Stimulated activated CD8-positive, alpha-beta memory T cell treated with anti-CD3 and anti-CD28 coated beads, Interleukin-12 subunit alpha, Interleukin-12 subunit beta, amount 100 ng/mL, for 4 hours (primary cell): ENCODE measurements around the gene CPB1.

Experiments used
- DNase-seq: peaks from one replicate; pipeline ENCODE4 v3.0.0-alpha.2; 2020; ENCODE audit warnings: low read depth

The CPB1 gene

DNA sequence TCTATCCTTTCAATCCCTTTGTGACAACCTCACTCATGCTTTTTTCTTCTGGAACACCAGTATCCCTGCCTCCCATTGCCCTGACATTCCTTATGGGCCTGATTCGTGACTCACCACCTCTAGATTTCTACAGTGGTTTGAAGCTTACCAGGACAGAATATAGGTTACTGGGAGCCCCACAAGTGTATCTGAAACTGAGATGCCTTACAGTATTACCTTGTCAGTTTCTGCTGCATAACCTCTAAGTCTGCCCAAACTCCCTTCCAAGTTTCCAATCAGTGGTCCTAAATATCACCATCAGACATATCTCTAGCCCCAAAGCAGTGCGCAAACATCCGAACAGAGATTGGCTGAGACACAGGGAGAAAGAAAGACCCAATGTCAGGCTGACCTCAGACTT is 5.6 kb downstream of the CPB1 start:
- no peak for DNase-seq

DNA sequence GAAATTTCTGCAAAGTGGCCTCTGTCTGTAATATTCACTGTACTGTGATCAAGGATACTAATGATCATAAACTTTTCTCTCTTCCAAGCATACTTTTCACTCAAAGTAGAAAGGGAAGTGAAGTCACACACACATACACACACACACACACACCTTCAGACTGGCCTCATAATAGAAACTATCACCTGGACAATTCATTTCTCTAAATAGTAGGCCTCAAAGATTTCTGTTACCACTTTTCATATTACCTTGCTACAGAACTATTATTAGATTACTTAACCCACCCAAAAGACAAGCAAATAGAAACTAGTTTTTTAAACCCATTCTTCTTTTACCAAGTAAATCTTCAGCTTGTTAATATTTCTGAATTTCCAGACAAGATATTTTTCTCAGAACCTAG is 12.2 kb downstream of the CPB1 start:
- no peak for DNase-seq

DNA sequence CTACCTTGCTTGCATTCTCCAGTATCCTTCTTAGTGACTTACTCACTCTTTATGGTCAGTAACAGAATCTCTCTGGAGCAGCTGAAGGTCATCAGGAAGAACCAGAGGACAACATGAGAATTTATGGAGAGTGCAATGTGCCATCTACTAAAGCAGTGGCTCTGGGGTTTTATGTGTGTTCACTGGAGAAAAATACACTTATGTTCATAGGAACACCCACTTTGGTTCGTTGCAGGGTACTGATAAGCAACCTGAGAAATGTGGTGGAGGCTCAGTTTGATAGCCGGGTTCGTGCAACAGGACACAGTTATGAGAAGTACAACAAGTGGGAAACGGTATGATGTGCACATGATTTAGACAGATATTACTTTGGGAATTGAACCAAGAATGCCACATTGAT is 12.8 kb downstream of the CPB1 start:
- no peak for DNase-seq

DNA sequence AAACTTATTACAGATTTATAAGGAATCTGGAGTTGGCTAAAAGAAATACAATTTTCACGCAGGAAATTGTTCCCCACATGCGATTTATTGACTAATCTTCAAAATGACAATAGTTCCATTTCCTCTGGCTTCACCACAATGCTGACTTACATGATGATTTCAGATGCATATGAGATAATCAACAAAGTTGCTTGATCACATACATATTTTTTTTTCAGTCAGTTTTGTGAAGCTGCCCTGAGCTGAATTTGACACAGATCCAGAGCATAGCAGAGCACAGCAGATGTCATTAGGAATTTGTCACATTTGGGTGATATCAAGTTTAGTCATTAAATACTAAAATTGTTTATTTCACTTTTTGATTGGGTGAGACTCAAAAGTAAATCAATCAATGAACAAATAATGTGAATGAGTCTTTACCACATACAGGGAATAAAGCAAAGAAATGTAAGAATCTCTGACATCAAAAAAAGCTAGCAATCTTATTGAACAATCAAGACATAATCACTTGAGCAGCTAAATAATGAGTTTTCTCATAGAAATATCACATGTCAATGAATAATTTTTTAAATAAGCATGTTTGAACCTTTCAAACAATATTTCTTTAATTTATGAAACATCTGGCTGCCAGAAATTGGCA is 18.3 kb downstream of the CPB1 start:
- no peak for DNase-seq

DNA sequence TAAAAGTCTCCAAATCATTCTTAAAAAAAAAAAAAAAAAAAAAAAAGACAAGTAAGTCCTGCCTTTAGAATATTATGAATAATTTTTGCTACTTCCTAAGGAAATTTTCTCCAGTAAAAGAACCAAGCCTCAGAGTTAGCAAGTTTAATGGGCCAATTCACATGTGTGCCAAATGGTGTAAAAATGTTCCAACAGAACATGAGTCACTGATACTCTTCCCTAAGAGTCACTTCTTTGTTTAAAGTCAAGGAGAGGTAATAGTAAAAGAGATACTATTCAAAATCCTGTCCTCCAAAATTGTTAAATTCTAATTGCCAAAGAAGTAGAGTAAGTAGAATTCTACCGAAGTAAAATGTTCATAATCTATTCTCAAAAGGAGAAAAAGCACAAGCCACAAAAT is 19.7 kb downstream of the CPB1 start:
- DNase-seq, result no peak

DNA sequence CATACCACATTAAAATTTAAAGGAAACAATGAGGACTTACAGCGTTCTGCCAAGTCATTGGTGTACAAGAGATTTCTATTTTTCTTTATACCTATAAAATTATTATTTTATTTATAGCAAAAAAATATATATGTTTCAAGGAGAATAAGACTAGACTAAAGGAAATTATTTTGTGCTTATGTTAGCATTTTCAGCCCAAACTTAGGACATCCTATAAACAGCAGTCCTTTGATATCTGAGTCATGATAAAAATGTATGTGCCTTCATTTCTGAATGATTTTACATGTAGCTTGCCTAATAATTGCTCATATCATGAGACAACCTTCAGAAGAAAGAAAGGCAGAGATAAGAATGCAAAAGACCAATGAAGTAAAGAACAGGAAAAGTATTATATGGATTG is 20.8 kb downstream of the CPB1 start:
- DNase-seq, result no peak

DNA sequence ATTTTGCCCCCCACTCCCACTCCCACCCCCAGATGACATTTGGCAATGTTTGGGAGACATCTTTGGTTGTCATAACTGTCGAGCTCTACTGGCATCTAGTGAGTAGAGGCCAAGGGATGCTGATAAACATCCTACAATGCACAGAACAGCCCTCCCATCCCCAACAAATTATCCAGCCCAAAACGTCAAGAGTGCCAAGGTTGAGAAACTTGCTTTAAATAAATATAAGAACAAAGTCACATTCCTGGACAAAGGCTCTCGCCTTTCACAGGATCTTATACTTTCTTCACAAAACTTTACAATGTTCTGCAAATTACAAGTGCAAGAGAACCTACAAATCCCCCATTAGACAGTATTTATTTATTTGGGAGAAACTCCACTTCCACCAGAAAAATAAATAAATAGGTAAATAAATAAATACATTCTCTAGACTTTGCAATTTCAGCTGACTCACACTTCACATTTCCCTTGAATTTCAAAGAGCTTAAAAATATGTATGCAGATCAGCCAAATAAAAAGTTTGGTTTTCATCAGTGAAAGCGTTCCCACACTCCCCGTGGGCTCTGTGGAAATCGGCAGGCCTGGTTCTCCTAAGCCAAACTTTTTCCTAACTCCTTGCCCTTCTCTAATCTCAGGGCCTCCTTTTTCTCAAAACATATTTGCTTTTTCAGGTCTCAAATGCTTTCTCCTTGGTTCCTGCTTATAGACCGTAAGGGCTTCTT is 24.8 kb downstream of the CPB1 start:
- no peak for DNase-seq

DNA sequence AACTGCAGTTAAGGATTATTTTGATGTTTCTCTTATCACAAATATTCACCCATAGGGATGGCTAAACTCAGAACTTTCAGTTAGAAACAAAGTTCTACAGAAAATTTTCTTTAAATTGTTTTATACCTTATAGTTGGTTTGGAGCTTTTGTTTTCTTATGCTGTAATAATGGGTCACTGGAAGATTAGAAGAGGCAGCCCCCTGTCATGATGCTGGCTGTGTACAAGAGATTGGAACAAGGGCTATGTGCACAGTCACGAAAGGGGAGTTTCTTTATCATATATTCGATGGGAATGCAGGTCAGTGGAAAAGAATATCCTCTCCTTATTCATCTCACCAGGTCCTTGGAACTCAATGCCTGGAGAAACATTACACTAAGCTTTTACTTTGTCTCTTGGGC is 25.5 kb downstream of the CPB1 start:
- no peak for DNase-seq

DNA sequence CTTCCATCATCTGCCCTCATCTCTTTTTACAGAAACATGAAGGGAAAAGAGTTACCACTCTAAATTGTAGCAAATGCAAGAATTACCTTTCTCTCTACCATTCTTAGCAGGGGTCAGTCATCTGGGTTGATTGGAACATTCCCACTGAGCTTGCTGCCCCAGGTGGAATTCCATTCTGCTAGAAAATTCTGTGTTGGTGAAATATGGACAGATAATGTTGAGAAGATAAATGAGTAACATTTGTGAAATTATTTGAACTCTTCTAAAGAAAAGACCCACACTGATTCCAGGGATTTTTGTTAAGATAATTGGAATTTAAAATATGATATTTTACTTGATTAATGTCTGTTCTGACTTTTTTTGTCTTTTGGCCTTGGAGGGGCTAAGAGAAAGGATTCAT is 26.4 kb downstream of the CPB1 start:
- DNase-seq, result no peak

DNA sequence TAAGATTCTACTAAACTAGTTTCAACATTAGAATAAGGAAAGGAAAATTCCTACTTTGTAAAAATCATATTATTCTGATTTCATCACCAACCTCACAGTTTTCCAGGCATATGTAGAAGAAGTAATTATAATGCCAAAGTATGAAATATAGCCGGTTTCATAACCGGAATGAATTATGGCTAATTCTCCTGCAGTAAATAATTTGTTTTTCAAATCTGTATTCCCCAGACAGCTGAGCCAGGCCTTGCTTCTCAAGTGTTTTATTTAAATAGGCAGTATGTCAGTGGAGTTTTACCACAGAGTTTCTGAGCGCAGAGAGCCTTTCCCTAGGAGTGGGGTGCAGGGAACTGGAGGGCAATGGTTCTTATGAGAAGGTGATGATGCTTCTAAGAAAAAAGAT is 28.8 kb downstream of the CPB1 start:
- DNase-seq, result no peak

DNA sequence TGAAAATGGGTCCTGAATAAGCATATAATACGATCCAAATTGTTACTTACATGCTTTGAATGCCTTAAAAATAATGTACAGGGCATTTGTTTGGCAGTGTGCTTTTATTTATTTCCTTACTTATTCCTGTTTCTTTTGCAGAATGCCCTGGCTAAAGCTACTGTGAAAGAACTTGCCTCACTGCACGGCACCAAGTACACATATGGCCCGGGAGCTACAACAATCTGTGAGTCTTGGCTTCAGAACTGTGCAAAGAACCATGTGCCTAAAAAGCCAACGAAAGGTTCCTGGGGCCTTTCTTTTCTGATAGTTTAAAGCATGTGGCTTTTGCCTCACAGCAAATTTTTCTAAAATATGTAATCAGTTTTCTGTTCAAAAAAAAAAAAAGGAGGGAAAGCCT is 29.7 kb downstream of the CPB1 start:
- no peak for DNase-seq

DNA sequence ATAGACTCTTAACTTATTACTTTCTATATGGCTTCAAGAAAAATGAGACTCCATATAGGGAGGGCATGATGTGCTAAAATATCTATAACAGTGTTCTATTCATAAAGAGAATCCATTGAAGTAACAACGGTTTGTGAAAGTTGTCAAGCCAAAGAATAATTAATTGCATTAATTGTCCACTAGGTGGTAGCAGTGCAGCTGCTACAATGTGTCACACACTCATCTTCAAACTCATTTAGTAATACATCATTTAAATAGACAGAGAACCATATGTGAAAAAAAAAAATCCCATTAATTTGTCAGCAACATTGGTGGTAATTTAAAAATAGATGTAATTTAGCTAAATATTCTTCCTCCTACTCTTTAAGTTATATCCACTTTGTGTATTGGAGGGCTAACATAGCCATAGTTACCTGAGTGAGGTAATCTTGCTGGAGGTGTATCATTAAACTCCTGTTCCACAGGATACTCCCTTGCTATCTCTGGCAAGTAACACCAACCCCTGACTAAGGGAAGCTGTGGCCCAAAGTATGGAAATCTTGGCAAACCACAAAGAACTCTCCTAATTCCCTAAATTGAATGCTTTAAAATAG is 33.8 kb downstream of the CPB1 start:
- no peak for DNase-seq

DNA sequence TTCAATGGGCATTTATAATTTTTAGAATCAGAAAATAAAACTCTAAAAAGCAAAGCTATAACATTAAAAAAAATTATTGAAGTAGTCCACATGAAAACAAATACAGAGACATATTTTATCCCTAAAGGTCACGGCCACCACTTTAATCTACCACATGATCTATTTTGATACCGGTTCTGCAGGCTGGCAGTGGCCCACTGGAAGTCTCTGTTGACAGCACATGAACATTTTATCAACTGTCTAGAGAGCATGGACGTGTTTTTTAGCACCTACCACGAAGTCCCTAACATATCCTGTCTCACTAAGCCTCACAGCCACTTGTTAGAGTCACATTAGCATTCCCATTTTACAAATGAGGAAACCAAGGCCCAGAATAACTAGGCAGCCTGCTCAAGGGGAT is 35.7 kb downstream of the CPB1 start:
- no peak for DNase-seq

DNA sequence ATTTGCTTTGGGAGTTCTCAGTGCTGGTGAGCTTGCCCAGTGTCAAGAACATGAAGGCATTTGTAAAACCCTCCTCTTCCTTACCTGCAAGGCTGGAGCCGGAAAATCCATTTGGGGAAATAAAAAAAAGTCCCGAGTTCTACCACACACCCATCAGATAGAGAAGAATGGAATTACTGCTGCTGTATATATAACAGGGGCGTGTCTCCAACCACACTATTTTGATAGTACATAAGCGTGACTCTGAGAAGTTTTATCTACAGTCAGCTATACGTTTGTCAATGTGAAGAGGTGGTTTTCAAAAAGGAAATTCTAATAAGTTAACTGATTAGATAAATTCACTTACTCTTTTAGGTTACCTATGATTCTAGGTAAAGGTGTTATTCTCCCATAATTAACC is 36.2 kb downstream of the CPB1 start:
- DNase-seq, result no peak

DNA sequence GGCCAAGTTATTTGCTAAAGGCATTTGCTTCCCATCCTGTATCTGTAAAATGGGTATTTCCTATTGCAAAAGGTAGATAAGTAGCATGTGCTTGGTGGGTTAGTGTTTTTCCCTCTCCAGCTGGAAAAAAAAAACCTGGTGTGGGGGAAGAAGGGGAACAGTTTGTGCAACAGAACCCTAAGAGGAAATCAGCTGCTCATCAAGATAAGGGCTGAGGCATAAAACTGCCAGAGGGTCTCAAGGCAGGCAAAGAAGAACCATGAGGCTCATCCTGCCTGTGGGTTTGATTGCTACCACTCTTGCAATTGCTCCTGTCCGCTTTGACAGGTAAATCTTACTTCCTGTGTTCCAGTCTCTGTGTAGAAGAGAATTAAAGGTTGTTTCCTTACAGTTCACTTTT is 37.4 kb downstream of the CPB1 start, which contains the start of gene CPA3:
Gene CPA3, plus strand, starts transcription at position 248 of the 400 bp plus-strand sequence. Its CDS starts 12 bp downstream, at position 260.
- no peak for DNase-seq

DNA sequence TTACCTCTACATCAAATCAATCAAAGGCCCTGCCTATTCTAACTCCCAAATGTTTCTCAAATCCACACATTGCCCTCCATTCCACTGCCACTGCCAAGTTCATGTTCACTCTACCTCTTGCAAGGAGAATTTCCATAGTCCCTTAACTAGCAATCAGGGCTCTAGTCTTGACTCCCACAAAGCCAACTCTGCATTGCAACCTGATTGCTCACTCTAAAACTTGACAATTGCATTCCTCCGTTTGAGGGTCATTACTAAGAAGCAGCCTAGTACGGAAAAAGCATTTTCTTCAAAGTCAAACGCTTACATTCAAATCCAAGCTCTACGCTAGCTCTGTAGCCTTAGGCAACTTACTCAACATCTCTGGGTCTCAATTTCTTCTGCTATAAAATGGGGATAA is 38.6 kb downstream of the CPB1 start:
- no peak for DNase-seq

DNA sequence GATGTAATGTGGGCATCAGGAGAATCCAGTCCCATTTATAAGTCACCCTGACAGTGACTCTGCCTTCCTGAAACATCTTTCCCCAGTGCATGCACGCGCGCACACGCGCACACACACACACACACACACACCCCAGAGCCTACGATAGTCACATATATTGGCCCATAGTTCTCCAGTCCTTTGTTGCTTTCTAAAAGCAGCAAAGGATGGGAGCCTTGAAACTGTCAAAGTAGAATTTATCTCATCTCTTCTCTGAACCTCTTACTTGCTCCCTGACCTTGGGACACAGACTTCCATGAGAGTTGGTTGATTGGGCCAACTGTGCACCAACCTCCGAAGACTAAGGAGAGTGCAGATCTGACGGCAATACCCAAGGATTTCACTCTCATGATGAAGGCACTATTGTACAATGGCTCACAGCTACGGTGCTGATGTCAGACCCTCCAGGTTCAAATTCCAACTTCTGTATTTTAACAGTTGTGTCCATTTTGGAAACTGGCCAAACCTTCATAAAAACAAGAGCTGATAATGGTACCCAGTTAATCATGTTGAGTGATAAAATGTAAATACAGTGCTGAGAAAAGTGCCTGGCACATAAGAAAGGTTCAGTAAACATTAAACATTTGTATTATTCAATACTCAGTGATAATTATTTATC is 45.8 kb downstream of the CPB1 start:
- DNase-seq, result no peak

DNA sequence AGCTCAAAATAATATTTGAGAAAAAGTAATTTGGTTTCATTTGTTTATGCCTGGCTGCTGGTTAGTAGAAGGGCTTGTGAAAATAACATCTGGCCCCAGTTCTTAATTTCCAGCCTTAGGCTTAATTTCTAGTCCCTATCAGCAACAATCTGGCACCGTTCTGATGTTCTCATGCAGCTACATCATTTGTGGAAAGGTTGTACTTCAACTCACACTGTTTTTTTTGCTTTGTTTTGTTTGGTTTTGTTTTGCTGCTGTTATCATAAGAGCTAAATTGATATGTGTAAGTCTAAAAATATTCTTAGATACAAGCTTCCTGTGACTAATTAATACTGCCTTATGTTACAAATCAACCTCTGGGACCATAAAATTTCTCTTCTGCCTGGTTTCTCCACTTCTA is 46.4 kb downstream of the CPB1 start:
- no peak for DNase-seq

DNA sequence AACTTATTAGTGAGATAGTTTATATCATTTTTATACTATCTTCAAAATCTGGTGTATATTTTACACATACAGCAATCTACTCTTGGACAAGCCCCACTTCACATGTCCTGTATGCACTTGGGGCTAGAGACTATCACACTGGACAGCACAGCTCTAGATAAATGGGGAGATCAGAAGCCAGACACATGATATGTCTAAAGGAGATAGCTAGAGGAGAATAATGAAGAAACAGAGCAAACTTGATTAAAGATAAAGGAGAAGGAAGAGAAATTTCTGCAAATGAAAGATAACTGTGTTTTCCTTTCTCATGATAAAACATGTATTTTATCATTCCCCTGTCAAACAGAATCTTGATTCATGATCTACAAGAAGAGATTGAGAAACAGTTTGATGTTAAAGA is 50.5 kb downstream of the CPB1 start:
- no peak for DNase-seq

DNA sequence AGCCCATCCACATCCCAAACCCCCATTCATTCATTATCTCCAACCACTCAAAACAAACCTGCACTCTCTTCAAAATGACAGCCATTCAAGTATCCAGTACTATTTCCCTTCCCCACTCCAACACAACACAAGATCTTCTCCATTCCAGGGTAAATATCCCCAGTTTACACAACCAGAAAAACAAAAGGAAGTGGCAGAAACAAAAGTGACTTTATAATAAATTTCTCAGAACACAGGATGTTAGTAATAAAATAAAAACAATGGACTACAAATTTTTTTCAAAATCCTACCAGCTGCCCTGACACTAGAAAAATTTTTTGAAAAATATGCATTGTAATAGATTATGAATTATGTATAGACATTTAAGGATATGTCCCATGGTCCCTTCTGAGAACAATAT is 51.6 kb downstream of the CPB1 start:
- DNase-seq, result no peak

DNA sequence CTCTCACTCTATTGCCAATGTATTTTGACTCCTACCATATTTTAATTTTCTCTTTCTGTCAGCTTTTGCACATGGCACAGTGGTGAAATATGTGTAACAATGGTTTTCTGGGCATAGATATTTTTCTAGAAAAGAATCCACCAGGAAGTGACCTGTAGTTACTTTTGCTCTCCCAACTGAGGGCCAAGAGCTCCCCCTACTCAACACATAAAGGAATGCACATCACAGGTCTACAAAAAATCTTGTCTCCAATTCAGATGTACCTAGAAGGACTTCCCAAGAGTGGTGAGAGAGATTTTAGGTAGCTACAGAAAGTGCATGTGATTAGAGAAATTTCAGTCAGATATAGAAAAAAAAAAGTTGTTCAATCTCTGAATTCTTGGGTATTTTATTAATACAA is 53.1 kb downstream of the CPB1 start:
- DNase-seq, result no peak

DNA sequence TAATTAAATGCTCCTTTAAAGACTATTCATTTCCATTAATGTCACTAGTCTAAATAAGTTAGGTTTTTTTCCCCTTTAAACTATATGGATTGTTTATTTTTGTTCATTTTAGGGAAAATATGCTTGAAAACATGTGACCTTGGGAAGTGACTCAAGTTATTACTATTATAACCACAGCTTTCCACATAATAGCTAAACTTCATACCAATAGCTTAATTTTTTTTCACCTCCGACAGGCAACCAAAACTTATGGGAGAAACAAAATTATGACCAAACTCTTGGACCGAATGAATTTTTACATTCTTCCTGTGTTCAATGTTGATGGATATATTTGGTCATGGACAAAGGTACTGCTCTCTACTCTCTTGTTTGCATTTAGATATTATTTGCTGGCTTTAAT is 53.7 kb downstream of the CPB1 start:
- DNase-seq, result no peak

DNA sequence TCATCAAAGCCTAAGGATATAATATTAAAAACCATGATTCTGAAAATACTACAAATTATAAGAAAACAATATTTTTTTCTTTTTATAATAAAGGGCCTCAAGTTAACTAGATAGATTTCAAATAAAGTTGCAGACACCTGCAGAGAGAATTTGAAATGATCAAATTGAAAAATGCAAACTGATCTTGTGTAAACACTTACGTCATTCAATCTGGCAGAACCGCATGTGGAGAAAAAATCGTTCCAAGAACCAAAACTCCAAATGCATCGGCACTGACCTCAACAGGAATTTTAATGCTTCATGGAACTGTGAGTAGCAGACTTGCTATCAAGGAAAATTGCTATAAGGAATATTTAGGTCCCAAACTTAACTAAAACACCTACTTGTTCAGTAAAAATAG is 54.7 kb downstream of the CPB1 start:
- DNase-seq, result no peak
